Endothelial cell of umbilical vein (primary cell): ENCODE results near the gene CFAP65. TPM values are rescaled to one million over a fixed set of nuclear protein-coding genes. Genes with fewer than 3 reads are reported as not detected.

ENCODE experiments used
- BruUV-seq: library from RNA; stranded (reverse); fragments of 400-500 nt; replicated peaks from 2 replicates; lab custom pipeline; 2021; lab: Mats Ljungman, UMichigan
- CTCF ChIA-PET: fragments of 300-600, 350-600 bp; sonication (Branson Sonifier 250); formaldehyde crosslinking; loops from one replicate; lab custom pipeline; 2021; ENCODE audit warnings: antibody characterized with exemption, inconsistent platforms; lab: Charles Lee
- POLR2A ChIA-PET: fragments of 300-600, 350-600 bp; sonication (Branson Sonifier 250); formaldehyde crosslinking; loops from one replicate; lab custom pipeline; 2021; ENCODE audit warnings: antibody characterized with exemption, inconsistent platforms; lab: Charles Lee
- DNase-seq: peaks from one replicate; pipeline ENCODE4 v3.0.0-alpha.2; 2011; ENCODE audit warnings: low read depth, low spot score
- FAIRE-seq: peaks from 2 replicates; lab custom pipeline; 2011; peaks lifted over from hg19 to GRCh38; lab: Jason Lieb, UNC
- H2AFZ ChIP-seq: 2 replicates; pipeline ENCODE4 v1.6.0; 2012; ENCODE audit warnings: low read depth, low read length, control low read depth, inconsistent platforms
- H3K27ac ChIP-seq: 2 replicates; pipeline ENCODE4 v1.5.1; 2011; ENCODE audit warnings: low read depth, mild to moderate bottlenecking, control low read depth, low read length, moderate library complexity; ENCODE audit not compliant: insufficient read depth
- H3K27me3 ChIP-seq, 2 experiments: 2 replicates each; pipeline versions ENCODE4 v1.6.0 to v1.6.1; 2011; ENCODE audit warnings: low read length in 2 of 2, mixed read lengths in 1 of 2; ENCODE audit not compliant: control insufficient read depth in 2 of 2, insufficient read depth in 2 of 2
- H3K36me3 ChIP-seq, 2 experiments: 2 replicates in 1 of 2; 3 replicates in 1 of 2; pipeline ENCODE4 v1.5.1; 2011; ENCODE audit warnings: low read length in 2 of 2, mild to moderate bottlenecking in 1 of 2, moderate library complexity in 1 of 2; ENCODE audit not compliant: control insufficient read depth in 2 of 2, insufficient read depth in 2 of 2; ENCODE audit errors: extremely low read depth in 1 of 2
- H3K4me1 ChIP-seq: 3 replicates; pipeline ENCODE4 v1.5.1; 2011; ENCODE audit warnings: mild to moderate bottlenecking, low read length; ENCODE audit not compliant: control insufficient read depth, insufficient read depth; ENCODE audit errors: extremely low read depth
- H3K4me2 ChIP-seq: 2 replicates; pipeline ENCODE4 v1.6.1; 2011; ENCODE audit warnings: low read length, control low read depth, mixed read lengths; ENCODE audit not compliant: insufficient read depth
- H3K4me3 ChIP-seq, 3 experiments: fragments of 200-600 bp in 1 of 3; sonication (generic), shearing (Covaris generic) in 1 of 3; replicated peaks in 1 of 3; 2 replicates each; pipeline ENCODE4 v1.5.1; 2011 to 2016; ENCODE audit warnings: control low read depth in 3 of 3, low read length in 3 of 3, mild to moderate bottlenecking in 2 of 3, inconsistent platforms in 1 of 3, low read depth in 1 of 3, moderate library complexity in 1 of 3; ENCODE audit not compliant: insufficient read depth in 1 of 3
- H3K79me2 ChIP-seq: 2 replicates; pipeline ENCODE4 v1.6.0; 2012; ENCODE audit warnings: low read length, inconsistent platforms; ENCODE audit not compliant: control insufficient read depth, insufficient read depth
- H3K9ac ChIP-seq: replicated peaks from 2 replicates; pipeline ENCODE3; 2011; ENCODE audit warnings: low read length, control low read depth; ENCODE audit not compliant: insufficient read depth; ENCODE audit errors: extremely low read depth
- H3K9me1 ChIP-seq: replicated peaks from 3 replicates; pipeline ENCODE4 v1.6.0; 2011; ENCODE audit warnings: mild to moderate bottlenecking, low read length; ENCODE audit not compliant: control insufficient read depth, insufficient read depth; ENCODE audit errors: extremely low read depth
- H3K9me3 ChIP-seq: replicated peaks from 2 replicates; pipeline ENCODE4 v1.5.1; 2012; ENCODE audit warnings: low read length, inconsistent platforms; ENCODE audit not compliant: control insufficient read depth, insufficient read depth
- H4K20me1 ChIP-seq: replicated peaks from 2 replicates; pipeline ENCODE3; 2011; ENCODE audit warnings: mild to moderate bottlenecking, low read length; ENCODE audit not compliant: control insufficient read depth, insufficient read depth; ENCODE audit errors: extremely low read depth
- EZH2 ChIP-seq: IDR thresholded peaks from 2 replicates; pipeline ENCODE4 v1.6.1; 2012; ENCODE audit warnings: borderline replicate concordance, low read depth, mild to moderate bottlenecking, moderate library complexity, low read length, inconsistent platforms; ENCODE audit not compliant: severe bottlenecking
- MYC ChIP-seq: IDR thresholded peaks from one replicate; pipeline ENCODE4 v1.6.1; 2011; ENCODE audit warnings: mild to moderate bottlenecking, low read depth, low read length
- dilution Hi-C: fragments of 300-500 bp; cut with MboI; formaldehyde crosslinking; loops from one replicate; pipeline ENCODE4 v1.15.0; 2019; ENCODE audit warnings: low sequenced_read_pairs; ENCODE audit not compliant: extremely low pct_ligation_motif_present
- intact Hi-C: fragments of 100-400 bp; cut with micrococcal nuclease; formaldehyde crosslinking; loops from one replicate; pipeline ENCODE4 v1.10.0; 2022
- polyA plus RNA-seq, 4 experiments: library from polyadenylated mRNA; depleted of rRNA in 3 of 4; stranded (reverse) in 3 of 4; unstranded in 1 of 4; fragments of >200 nt; gene quantifications; 2 replicates each; pipeline versions ENCODE4 v1.2.1 to v1.2.3, GENCODE V29; 2011 to 2012; ENCODE audit warnings: missing spikeins in 1 of 4
- total RNA-seq: library from RNA; stranded (reverse); gene quantifications from 2 replicates; pipeline ENCODE4 v1.2.3, GENCODE V29; 2021
- TF ChIP-seq, protein P1 (sequence below), 2 donors: IDR thresholded peaks; 1 replicate in 1 of 2; 2 replicates in 1 of 2; pipeline ENCODE4 v1.5.1; 2011; ENCODE audit warnings: low read length in 2 of 2, mild to moderate bottlenecking in 2 of 2, moderate library complexity in 2 of 2, control low read depth in 1 of 2, inconsistent platforms in 1 of 2, low read depth in 1 of 2; ENCODE audit not compliant: insufficient read depth in 1 of 2; ENCODE audit errors: extremely low read depth in 1 of 2
- TF ChIP-seq, protein P2 (sequence below): IDR thresholded peaks from 2 replicates; pipeline ENCODE4 v1.6.1; 2011; ENCODE audit not compliant: insufficient read depth, insufficient read length

Gene CFAP65
- total and polyA plus RNA-seq, 2 donors (not counting 3 experiments of a cell fraction or from before 2014, with no cell fraction given): 0.03 TPM; not detected in 1

DNA sequence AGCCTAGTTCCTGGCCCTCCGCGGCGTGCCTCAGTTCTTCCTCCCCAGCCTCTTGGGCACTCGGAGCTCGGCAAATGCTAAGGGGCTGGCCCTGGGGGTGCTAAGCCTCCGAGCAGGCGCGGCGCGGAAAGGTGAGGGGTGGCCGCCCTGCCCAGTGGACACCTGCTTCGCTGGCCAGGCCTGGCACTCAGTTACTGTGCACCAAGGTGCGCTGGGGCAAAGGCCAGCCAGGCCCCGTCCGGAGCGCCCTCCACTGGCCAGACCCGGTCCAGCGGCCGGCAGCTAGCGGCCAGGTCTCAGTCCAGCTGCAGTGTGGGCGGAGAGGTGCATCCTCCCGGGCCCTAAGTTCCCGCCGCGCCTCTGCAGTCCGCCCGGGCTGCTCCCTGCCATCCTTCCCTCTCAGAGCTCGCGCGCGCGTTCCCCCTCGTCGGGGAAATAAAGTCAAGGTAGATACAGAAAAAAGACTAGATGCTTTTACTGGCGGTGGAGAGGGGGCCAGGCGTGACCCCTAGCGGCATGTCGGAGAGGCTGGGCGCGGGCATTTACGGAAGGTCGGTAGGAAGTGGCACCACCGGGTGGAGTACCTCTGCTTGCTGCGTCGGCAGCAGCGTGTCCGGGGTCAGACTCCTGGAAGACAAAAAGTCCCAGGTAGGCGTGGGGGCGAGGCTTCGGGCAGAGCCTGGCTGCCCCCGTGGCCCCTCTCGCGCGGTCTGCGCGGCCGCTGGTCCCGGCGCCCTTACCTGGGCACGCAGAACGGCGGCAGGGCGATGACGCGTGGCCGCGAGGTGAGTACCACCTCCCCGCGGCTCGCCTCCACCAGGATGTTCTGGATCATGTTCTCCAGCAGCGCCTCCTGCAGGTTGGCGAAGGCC, 38.7 kb downstream of the CFAP65 start:
- dilution Hi-C loops (no loop called here), intact Hi-C loops (loop anchor here (1.0 kb wide), 1 partner anchor 22 kb away; no protein-coding TSS in a partner anchor)
- BruUV-seq: no TSS peak
- Histone ChIP-seq H3K4me2 (no peak overlapping the region), H3K27ac (no peak overlapping the region), H3K9ac (no peak overlapping the region), H3K27me3 (peaks cover 56% of the 10 kb centered on the region in 2 experiments), H3K9me1 (no peaks in the 10 kb centered on the region), H3K36me3 (no peaks in the 10 kb centered on the region), H3K79me2 (no peaks in the 10 kb centered on the region), H4K20me1 (no peaks in the 10 kb centered on the region), H3K9me3 (no peaks in the 10 kb centered on the region), H3K4me1 (no peaks in the 10 kb centered on the region), H3K4me3 (no peak overlapping the region), H2AFZ (no peak overlapping the region)
- TF ChIP-seq, protein P1, sequence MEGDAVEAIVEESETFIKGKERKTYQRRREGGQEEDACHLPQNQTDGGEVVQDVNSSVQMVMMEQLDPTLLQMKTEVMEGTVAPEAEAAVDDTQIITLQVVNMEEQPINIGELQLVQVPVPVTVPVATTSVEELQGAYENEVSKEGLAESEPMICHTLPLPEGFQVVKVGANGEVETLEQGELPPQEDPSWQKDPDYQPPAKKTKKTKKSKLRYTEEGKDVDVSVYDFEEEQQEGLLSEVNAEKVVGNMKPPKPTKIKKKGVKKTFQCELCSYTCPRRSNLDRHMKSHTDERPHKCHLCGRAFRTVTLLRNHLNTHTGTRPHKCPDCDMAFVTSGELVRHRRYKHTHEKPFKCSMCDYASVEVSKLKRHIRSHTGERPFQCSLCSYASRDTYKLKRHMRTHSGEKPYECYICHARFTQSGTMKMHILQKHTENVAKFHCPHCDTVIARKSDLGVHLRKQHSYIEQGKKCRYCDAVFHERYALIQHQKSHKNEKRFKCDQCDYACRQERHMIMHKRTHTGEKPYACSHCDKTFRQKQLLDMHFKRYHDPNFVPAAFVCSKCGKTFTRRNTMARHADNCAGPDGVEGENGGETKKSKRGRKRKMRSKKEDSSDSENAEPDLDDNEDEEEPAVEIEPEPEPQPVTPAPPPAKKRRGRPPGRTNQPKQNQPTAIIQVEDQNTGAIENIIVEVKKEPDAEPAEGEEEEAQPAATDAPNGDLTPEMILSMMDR (IDR thresholded peaks at IDR 0.05; ENCODE audit: extremely low read depth in 1 of 2, insufficient read depth in 1 of 2, low read depth in 1 of 2, low read length in 2 of 2): peak; percentile 48 to 63
- TF ChIP-seq MYC (no peak), EZH2 (peak; percentile 99)
- TF ChIP-seq, protein P2, sequence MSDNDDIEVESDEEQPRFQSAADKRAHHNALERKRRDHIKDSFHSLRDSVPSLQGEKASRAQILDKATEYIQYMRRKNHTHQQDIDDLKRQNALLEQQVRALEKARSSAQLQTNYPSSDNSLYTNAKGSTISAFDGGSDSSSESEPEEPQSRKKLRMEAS: no peak
- CTCF ChIA-PET: interaction anchor here (0.8 to 8.0 kb wide), 7 partner anchors 13 to 186 kb away, joined by 3 to 56 read pairs (median 4); no protein-coding TSS in a partner anchor
- POLR2A ChIA-PET: no interaction called here
- DNase-seq (no peak), FAIRE-seq (no peak)
